Measurements from ENCODE around the gene ENOPH1. TPM values are rescaled to one million over a fixed set of nuclear protein-coding genes. Genes with fewer than 3 reads are reported as not detected.
"Not testable (repeated sequence)": the region's sequence is repeated elsewhere in the genome, so short reads cannot be mapped to it uniquely, and the experiment has no call there.

The ENOPH1 gene
- total RNA-seq: 14.6 TPM
- long read RNA-seq, transcript ENOPH1-201 (6 exons, 2,025 nt): major isoform, 16 of 20 reads
- long read RNA-seq, partial matches to known transcripts: 0 of 20 reads
- long read RNA-seq, other reads (novel, unspliced or antisense): 3 of 20 reads

DNA sequence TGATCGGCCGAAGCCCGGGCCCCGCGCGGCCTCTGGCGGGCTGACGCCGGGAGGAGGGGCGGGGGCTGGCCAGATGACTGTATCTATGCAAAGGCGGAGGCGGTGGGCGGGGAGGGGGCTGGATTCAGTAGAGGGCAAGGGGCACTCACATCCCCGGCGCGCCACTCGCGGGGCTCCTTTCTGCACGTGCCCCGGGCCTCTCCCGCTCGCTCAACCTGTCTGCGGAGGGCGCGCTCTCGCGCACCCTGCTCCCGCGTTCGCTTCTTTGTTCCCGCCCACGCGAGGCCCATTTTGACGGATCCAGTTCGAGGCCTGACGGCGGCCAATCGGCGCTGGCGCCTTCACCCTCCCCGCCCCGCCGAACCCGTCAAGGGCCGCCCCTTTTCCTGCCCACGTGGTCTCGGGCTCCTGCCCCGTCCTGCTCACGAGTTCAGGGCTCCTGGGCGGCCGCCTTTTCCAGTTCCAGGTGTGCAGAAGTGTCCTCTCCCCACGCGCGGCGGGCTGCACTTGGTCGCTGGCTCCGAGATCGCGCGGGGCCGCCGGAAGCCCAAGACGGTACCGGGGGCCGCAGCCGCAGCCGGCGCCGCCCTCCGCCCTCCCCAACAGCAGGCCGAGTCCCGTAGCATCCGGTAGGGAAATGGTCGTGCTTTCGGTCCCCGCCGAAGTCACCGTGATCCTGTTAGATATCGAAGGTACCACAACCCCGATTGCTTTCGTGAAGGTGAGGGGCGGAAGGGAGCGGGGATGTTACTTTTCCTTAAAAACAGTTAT is at the start of gene ENOPH1, which contains the start of gene HNRNPDL:
TSS of gene ENOPH1 (plus strand) at position 398 of the 771 bp plus-strand sequence. CDS start at position 638, 240 bp downstream.
TSS of gene HNRNPDL (minus strand) at position 270 of the 771 bp plus-strand sequence. CDS start 772 bp downstream, outside the sequence.
- ATAC-seq (peak; percentile 90), DNase-seq (ENCODE audit: missing footprints) (peak; percentile 98)
- intact Hi-C loops (cut with DNase I): loop anchor here (1.0 to 2.0 kb wide), 2 partner anchors 146 to 470 kb away; partner anchors contain the start of gene THAP9

DNA sequence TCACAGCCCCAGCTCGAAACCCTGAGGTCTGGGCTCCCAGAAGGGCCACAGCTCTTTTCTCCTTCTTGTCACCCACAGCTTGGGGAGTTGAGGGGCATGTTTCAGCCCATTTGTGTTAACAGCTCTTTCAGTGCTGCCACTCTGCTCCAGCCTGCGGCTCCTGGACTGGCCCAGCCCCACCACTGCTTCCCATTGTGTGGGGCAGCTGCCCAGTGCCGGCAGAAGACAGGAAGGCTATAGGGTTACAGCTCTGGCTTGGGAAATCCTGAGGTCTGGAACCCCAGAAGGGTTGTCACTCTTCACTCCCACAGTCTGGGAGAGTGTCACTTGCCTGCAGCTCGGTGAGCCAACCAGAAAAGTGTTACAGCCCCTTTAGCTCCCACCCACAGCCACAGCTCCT is 49.6 kb upstream of the ENOPH1 start:
- DNase-seq (ENCODE audit: missing footprints) (no peak), ATAC-seq (no peak)
- intact Hi-C loops (cut with DNase I): no loop called here

DNA sequence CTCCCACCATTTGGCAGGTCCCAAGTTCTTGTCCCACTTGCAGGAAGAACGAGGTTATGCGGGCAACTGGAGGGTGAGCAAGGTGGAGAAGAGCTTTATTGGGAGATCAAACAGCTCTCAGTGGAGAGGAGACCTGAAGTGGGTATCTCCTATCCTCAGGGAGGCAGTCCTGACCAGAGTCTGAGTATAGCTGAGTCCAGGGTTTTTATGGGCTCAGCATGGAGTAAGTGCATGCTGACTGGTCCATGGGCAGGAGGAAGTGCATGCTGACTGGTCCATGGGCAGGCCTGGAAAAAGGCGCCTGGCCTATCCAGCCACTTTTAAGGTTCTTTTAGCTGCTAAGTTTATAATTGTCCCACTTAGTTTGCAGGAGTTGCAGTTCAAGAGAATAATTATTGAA is 49.2 kb upstream of the ENOPH1 start:
- ATAC-seq (peak; percentile 26), DNase-seq (ENCODE audit: missing footprints) (no peak)

DNA sequence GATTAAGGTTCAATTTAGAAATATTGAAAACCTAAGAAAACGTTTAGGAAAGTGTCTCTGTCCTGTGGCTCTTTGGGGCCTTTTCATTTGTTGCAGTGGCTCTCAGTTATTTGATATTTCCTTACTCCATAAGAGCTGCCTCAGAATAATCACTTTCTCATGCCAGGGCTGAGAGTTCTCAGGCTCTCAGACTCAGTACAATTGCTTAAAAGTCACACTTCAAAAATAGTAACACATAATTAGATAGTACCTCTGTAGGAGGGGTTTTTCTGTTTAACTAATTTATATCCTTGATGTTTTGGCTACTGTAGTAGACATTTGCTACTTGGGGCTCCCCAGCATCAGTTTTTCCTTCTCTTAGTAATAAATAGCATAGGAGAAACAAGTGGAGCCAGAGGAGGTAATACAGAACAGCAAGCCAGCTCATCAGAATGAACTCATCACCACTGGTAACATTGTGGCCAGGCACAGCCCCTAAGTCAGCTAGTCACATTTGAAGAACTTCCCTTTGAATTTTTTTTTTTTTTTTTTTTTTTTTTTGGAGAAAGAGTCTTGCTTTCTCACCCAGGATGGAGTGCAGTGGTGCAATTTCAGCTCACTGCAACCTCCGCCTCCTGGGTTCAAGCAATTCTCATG is 48.6 kb upstream of the ENOPH1 start:
- DNase-seq (ENCODE audit: missing footprints) (no peak), ATAC-seq (peak; percentile 45)
- intact Hi-C loops (cut with DNase I): no loop called here

More for the DNA sequence above, 49.2 kb upstream of the ENOPH1 start:
- intact Hi-C loops (cut with DNase I): no loop called here

DNA sequence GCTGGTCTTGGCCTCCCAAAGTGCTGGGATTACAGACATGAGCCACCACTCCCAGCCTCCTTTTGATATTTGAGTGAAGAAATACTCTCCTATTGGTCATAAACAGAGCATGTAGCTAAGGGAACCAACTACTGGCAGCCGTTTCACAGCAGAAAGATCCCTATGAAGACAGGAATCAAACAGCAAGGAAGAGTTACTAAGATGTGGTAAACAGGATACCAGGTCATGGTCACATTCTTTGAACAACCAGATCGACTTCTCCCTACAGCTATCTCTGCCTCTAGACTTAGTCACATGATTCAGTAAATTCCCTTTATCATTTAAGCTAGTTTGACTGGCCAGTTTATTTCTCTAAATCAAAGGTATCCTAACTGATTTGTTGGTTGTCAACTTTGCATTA is 47.6 kb upstream of the ENOPH1 start:
- no peak for ATAC-seq
- no peak for DNase-seq (ENCODE audit: missing footprints)
- intact Hi-C loops (cut with DNase I): no loop called here

DNA sequence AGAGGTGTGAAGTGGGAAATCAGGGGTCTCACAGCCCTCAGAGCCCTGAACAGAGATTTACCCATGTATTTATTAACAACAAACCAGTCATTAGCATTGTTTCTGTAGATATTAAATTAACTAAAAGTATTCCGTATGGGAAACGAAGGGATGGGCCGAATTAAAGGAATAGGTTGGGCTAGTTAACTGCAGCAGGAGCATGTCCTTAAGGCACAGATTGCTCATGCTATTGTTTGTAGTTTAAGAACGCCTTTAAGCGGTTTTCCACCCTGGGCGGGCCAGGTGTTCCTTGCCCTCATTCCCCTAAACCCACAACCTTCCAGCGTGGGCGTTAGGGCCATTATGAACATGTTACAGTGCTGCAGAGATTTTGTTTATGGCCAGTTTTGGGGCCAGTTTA is 44.1 kb upstream of the ENOPH1 start:
- intact Hi-C loops (cut with DNase I); DNase-seq (ENCODE audit: missing footprints); ATAC-seq: not testable (repeated sequence)

- no peak for DNase-seq (ENCODE audit: missing footprints)
- no peak for ATAC-seq
- intact Hi-C loops (cut with DNase I): no loop called here
Measured at GRCh38 chr4:82388405-82388804, 42.0 kb upstream of the ENOPH1 start.

- DNase-seq (ENCODE audit: missing footprints); intact Hi-C loops (cut with DNase I); ATAC-seq: not testable (repeated sequence)
Measured at GRCh38 chr4:82390061-82390460, 40.3 kb upstream of the ENOPH1 start.

GRCh38 chr4:82394896-82395295 is 35.5 kb upstream of the ENOPH1 start:
- DNase-seq (ENCODE audit: missing footprints): no peak
- intact Hi-C loops (cut with DNase I): no loop called here
- ATAC-seq: no peak

GRCh38 chr4:82397527-82397926 is 32.9 kb upstream of the ENOPH1 start:
- no peak for ATAC-seq
- intact Hi-C loops (cut with DNase I): no loop called here
- DNase-seq (ENCODE audit: missing footprints): no peak

GRCh38 chr4:82398263-82398662 is 32.1 kb upstream of the ENOPH1 start:
- no peak for ATAC-seq
- intact Hi-C loops (cut with DNase I): no loop called here
- DNase-seq (ENCODE audit: missing footprints): no peak

GRCh38 chr4:82401600-82401999 is 28.8 kb upstream of the ENOPH1 start:
- no peak for ATAC-seq
- intact Hi-C loops (cut with DNase I): no loop called here
- no peak for DNase-seq (ENCODE audit: missing footprints)

GRCh38 chr4:82402196-82402775 is 28.1 kb upstream of the ENOPH1 start:
- ATAC-seq: no peak
- intact Hi-C loops (cut with DNase I): no loop called here
- no peak for DNase-seq (ENCODE audit: missing footprints)

- intact Hi-C loops (cut with DNase I): no loop called here
- no peak for ATAC-seq
- no peak for DNase-seq (ENCODE audit: missing footprints)
Measured at GRCh38 chr4:82403725-82404124, 26.7 kb upstream of the ENOPH1 start.

DNA sequence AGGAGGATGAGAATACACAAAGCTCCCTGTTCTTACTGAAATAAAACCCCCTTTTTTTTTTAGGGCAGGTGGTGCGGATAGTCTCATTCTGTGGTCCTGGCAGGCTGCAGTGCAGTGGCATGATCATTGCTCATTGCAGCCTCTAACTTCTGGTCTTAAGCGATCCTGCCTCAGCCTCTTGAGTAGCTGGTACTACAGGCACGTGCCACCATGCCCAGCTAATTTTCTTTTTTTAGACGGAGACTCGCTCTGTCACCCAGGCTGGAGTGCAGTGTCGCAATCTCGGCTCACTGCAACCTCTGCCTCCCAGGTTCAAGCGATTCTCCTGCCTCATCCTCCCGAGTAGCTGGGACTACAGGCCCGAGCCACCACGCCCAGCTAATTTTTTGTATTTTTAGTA is 15.3 kb upstream of the ENOPH1 start:
- intact Hi-C loops (cut with DNase I); DNase-seq (ENCODE audit: missing footprints); ATAC-seq: not testable (repeated sequence)

DNA sequence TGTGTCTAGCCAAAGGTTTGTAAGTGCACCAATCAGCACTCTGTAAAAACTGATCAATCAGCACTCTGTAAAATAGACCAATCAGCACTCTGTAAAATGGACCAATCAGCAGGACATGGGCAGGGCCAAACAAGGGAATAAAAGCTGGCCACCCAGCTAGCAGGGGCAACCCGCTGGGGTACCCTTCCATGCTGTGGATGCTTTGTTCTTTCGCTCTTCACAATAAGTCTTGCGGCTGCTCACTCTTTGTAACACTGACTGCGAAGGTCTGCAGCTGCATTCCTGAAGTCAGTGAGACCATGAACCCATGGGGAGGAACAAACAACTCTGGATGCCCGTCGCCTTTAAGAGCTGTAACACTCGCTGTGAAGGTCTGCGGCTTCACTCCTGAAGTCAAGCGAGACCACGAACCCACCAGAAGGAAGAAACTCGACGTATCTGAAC is 14.4 kb upstream of the ENOPH1 start:
- ATAC-seq: no peak
- no peak for DNase-seq (ENCODE audit: missing footprints)
- intact Hi-C loops (cut with DNase I): no loop called here

DNA sequence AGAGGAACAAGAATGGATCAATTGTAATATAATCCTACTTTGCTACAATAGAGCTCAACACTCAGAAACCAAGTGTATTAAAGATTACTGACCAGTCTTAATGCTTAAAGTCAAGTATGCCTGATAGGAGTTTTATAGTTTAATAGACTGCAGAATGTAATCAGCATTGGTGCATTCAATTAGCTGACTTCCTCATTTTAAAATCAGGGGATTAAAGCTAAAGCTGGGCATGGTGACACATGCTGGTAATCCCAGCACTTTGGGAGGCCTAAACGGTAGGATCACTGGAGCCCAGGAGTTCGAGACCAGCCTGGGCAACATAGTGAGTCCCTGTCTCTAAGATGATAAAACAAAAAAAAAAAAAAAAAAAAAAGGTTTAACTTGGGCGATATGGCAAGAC is 10.9 kb upstream of the ENOPH1 start:
- ATAC-seq (no peak), DNase-seq (ENCODE audit: missing footprints) (no peak)
- intact Hi-C loops (cut with DNase I): no loop called here

GRCh38 chr4:82421796-82422560 is 8.4 kb upstream of the ENOPH1 start:
- ATAC-seq (peak; percentile 23), DNase-seq (ENCODE audit: missing footprints) (no peak)
- intact Hi-C loops (cut with DNase I): no loop called here

DNA sequence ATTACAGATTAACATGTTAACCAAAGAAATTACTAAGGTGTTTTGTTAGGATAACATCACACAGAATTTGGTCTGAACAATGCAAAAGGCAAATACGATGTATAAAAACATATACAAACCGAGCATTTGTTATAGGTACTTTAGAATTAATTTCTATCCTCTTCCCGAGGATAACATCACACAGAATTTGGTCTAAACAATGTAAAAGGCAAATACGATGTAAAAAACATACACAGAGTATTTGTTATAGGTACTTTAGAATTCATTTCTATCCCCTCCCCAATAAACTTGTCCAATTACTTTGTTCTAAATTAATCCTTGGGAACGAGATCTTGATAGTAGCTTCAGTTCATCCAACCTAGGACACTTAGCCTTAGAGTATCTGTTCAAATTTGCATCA is 7.8 kb upstream of the ENOPH1 start:
- no peak for ATAC-seq
- intact Hi-C loops (cut with DNase I): no loop called here

More for the DNA sequence above, 7.8 kb upstream of the ENOPH1 start:
- DNase-seq (ENCODE audit: missing footprints): no peak

All from Right ventricle myocardium inferior (tissue), 1 donor.